Stimulated activated CD4-positive, alpha-beta T cell treated with anti-CD3 and anti-CD28 coated beads, Interleukin-1b, Interleukin-23, amount 100 ng/mL, for 48 hours (primary cell): ENCODE measurements around the gene ROBO1.

Source experiments
- DNase-seq: peaks from one replicate; pipeline ENCODE4 v3.0.0-alpha.2; 2020

ROBO1 gene

DNA sequence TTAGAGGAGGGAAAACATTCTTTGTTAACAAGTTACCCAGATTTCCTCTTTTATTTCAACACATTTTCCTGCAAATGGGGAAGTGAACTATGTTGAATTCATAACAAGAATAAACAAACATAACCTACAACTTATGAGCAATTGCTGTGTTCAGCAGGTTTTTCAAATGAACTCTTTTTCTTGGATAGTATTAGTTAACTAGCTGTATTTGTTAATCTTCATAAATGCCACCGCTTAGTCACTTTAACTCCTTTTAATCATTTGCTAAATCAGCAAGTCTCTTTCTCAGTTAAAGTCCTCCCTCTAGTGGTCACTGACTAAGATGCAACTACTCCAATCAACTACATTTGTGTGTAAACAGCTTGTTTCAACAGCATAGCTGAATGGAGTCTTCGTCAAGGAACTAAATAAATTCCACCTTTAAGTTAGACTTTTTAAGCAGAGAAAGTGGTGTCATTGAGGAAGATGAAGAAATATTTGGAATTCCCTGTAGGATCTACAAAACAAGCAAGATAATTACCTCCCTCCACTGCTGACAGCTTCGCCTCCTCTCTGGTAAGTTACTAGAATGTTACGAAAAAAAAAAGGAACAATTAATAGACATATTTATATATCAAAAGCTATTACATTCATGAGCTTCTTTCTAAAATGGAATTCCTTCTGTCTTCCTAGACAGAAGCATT is 1122.0 kb downstream of the ROBO1 start:
- no peak for DNase-seq

DNA sequence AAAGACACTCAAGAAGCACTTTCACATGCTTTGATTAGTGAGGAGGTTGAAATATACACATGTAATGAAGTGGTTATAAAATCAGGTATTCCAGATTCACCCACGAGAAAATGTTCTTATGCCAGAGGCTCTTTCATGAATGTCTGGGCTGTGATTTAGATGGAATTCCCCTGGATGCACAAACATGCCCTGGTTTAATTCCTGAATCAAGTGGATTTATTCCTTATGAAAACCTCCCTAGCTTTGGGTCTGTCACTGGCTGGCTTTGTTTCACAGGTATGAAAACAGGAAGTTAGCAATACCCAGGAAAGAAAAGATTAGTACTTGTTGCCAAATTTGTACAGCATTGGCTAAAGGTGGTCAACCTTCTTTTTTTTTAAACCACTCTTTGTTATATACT is 1123.0 kb downstream of the ROBO1 start:
- DNase-seq, result no peak

DNA sequence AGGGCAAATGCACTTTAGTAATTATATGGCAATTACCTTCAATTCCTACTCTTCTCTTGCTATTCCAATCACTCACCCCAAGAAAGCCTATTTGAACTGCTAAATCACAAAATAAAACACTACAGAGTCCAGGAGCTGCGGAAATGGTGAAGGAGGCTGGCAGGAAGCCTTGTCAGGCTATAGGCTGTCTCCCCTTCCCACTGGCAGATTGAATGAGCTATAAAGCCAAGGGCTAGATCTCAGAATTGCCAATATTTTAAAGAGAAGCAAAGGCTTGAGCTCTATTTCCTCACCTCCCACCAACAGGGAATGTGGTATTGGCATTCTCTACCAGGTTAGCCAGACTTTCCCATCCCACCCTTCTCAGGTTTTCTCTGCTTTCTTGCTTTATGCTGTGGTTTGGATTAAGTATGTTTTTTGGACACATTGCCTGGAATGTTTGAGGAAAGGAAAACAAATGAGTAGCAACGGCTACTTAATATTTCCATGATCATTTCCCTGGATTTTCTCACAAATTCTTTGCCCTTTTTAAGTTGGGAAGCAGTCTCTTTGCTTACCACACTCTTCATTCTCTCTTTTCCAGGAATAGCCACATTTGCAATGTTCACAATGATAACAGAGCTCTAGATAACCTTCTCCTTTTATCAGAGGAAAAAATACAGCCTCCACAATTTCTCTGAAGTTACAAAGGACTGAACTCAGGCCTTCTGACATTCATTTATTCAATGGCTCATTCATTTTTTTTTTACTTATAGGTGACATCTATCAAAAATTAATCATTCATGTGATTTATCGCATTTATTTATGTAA is 1125.4 kb downstream of the ROBO1 start:
- DNase-seq, result no peak

- DNase-seq, result no peak
Measured at GRCh38 chr3:78641703-78642102, 1126.1 kb downstream of the ROBO1 start.

DNA sequence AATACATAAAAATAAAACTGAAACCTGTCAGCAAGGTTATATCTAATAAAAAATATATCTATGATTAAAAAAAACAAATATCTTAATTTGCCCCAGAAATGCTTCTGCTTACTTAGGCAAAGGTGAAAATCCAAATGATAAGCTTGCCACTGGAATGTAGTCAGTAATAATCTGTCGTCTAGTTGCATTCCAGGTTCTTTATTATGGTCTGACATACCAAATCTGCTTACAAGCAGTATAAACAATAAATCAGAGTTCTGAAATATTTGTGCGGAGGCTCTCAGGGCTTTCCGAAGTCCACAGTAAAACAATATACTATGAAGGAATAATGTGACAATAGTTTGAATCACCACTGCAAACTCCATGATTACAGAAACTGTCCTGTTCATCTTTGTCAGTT is 1133.5 kb downstream of the ROBO1 start:
- DNase-seq, result no peak

- no peak for DNase-seq
Measured at GRCh38 chr3:78633626-78634025, 1134.2 kb downstream of the ROBO1 start.

- DNase-seq, result no peak
Measured at GRCh38 chr3:78632925-78633553, 1134.8 kb downstream of the ROBO1 start.

DNA sequence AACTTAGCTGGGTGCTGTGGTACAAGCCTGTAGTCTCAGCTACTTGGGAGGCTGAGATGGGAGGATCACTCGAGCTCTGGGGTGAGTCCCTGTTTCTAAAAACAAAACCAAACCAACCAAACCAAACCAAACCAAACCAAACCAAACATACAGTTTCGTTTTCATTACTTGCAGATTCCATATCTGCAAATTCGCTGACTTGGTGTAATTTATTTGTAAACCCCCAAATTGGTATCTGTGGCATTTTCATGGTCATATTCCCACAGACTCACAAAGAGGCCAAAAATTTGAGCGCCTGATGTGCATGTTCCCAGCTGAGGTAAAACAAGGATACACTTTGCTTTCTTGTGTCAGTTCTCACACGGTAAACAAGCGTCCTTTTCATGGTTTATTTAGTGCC is 1138.3 kb downstream of the ROBO1 start:
- no peak for DNase-seq

DNA sequence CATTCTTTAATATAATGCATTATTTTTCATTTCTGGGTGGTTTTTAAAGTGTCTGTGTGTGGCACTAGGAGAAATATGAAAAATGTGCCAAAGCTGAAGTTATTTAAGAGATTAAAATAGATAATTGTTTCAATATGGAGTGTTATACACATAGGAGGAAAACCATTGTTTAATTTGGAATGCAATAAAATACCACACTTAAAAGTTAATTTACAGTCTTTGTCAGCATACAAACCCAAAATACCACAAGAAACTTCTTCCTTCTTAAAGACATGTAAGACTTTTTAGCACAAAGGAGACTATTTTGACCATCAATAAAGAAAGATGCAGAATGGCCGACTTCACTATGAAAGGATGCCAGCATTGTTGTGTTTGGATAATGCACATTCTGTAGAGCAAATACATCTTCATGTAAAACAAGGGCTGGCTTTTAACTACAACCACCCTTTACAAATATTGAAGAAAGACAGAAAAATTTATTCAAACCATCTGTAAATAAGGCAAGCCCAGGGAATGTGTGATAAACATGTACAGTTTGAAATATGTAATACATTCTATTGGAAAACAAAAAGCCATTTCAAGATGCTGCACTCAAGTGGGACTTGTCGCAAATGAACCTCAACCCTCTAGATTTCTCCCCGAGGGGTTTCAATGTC is 1146.6 kb downstream of the ROBO1 start:
- DNase-seq, result no peak

- DNase-seq, result no peak
Measured at GRCh38 chr3:78614486-78614885, 1153.3 kb downstream of the ROBO1 start.

GRCh38 chr3:78613421-78613879 is 1154.3 kb downstream of the ROBO1 start:
- no peak for DNase-seq

- DNase-seq, result no peak
Measured at GRCh38 chr3:78611278-78611677, 1156.5 kb downstream of the ROBO1 start.

DNA sequence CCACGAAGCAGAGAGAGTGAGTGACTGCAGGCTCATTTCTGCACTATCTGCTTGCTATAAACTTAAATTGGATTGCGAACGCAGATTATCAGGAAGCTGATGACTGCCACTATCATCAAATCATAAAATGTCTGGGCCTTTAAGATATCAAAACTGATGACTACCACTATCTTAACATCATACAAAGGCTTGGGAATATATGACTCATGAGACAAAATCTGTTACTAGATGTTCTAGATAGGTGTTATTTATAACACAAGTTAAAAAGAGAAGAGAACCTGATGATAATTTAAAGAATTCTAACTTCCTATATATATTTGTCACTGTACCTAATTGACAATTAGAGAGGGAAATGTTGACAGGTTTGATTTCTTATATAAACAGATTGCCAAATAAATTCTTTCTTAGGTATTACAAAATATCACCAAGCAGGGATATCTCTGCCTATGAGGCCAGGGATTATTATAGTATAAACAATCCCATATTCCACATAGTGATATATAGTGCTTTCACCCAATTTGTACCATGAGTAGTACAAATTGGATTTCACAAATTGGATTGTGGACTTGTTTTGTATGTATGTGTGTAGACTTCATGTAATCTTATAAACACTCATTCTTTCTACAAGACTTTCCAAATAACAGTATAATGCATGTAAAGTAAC is 1157.2 kb downstream of the ROBO1 start:
- DNase-seq, result no peak

DNA sequence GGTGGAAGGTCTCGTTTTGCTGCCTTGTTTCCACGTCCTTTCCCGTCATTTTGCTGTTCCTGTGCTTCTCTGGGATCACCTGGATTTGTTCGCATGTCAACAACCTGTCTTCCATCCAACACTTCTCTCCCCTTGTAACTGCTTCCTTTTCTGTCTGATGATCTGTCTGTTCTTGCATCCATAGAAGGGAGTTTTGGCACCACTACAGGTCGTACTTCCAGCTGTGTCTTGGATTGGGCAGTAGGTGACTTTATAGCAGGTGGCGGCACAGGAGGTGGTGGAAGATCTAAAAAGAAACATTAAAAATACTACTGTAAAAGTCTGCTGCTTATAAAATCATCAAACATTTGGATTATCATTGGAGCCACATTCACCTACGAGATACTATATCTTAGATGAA is 1161.0 kb downstream of the ROBO1 start:
- no peak for DNase-seq

- DNase-seq, result no peak
Measured at GRCh38 chr3:78605178-78605577, 1162.6 kb downstream of the ROBO1 start.

DNA sequence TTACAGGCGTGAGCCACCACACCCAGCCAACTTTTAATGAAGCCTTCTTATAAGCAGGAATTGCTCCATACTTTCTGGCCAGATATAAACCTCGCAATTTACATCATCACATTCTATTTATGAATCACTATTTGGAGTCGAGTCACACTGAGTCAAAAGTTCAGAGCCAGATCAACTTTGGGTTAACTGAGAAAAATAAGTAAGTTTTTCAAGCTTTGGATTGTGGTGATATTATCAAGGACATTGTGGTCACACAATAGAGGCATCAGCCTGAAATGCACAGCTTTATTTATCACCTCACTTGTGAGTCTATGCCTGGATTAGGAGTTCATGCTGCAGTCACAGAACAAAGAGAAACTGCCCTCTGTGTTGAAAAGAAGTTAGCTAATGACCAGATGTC is 1163.5 kb downstream of the ROBO1 start:
- DNase-seq, result no peak

- no peak for DNase-seq
Measured at GRCh38 chr3:78601249-78601648, 1166.5 kb downstream of the ROBO1 start.

DNA sequence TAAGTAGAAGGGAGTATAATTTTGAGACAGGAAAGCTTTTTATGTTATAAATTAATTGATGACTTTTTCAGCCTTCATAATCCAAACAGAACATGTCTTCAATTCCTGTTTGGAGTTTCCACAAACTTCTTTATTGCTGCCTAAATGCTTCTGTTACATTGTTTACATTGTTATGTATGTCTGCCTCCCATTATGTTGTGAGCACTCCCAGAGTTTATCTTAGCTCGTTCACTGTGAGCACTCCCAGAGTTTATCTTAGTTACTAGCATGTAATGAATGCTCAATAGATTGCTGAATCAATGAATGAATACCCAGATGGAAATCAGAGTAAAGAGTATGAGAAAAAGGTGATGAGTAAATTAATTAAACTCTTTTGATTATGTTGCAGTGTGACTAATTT is 1178.0 kb downstream of the ROBO1 start:
- no peak for DNase-seq

DNA sequence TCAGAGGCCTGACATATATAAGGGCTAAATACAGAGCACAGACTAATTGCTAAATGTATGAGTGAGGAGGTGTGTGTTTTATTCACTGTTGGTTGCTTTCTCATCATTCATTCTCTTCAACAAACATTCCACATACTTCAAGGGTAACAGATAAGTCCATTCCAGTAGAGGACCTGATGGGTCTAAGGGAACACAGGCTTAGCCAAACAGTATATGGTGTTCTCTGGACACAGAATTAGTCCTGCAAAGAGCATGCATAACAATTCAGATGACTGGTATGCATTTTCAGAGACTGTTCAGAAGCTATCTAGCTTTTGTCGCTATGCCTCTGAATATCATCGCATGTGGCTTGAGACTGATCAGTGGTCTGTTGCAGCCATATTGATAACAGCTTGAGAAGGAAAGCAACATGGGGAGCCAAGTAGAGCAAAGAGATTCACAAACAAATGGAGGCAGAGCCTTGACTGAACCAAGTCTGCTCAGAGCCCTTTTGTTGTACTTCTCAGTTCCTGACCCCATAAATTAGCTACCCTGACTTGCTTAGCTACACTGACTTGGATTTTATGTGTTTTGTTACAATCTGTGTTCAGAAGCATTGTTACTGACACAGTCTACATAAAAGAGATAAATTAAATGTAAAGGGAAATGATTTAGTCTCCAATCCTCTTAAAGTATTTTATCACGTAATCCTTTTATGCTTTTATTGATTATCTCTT is 1178.7 kb downstream of the ROBO1 start:
- DNase-seq, result no peak

GRCh38 chr3:78580681-78581080 is 1187.1 kb downstream of the ROBO1 start:
- DNase-seq, result no peak

DNA sequence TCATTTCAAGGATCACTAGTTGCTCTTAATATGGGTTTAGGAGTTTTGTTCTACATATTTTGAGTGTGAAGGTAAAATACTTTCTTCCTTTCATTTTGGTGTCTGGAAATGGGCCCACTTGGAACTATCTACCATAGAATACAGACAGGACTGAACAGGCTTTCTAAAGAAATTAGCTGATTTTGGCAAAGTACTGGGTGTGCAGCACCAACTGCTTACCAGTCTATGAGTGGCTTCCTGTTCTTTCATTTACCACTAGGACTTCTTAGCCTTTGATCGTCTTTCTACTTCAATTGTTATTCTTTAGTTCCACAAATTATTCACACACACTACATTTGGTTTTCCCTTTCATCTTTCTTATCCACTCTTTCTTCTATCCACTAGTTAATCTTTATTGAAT is 1196.3 kb downstream of the ROBO1 start:
- DNase-seq, result no peak

GRCh38 chr3:78570496-78570895 is 1197.3 kb downstream of the ROBO1 start:
- DNase-seq, result no peak
